ENCODE measurements around the gene SNAPC4.

Gene SNAPC4, protein sequence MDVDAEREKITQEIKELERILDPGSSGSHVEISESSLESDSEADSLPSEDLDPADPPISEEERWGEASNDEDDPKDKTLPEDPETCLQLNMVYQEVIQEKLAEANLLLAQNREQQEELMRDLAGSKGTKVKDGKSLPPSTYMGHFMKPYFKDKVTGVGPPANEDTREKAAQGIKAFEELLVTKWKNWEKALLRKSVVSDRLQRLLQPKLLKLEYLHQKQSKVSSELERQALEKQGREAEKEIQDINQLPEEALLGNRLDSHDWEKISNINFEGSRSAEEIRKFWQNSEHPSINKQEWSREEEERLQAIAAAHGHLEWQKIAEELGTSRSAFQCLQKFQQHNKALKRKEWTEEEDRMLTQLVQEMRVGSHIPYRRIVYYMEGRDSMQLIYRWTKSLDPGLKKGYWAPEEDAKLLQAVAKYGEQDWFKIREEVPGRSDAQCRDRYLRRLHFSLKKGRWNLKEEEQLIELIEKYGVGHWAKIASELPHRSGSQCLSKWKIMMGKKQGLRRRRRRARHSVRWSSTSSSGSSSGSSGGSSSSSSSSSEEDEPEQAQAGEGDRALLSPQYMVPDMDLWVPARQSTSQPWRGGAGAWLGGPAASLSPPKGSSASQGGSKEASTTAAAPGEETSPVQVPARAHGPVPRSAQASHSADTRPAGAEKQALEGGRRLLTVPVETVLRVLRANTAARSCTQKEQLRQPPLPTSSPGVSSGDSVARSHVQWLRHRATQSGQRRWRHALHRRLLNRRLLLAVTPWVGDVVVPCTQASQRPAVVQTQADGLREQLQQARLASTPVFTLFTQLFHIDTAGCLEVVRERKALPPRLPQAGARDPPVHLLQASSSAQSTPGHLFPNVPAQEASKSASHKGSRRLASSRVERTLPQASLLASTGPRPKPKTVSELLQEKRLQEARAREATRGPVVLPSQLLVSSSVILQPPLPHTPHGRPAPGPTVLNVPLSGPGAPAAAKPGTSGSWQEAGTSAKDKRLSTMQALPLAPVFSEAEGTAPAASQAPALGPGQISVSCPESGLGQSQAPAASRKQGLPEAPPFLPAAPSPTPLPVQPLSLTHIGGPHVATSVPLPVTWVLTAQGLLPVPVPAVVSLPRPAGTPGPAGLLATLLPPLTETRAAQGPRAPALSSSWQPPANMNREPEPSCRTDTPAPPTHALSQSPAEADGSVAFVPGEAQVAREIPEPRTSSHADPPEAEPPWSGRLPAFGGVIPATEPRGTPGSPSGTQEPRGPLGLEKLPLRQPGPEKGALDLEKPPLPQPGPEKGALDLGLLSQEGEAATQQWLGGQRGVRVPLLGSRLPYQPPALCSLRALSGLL (N-terminal part only)

GRCh38 chr9:136400038-136400834 lies at the start of gene SNAPC4:
TSS of gene SNAPC4 (minus strand) at chr9:136400170. CDS start at chr9:136398428, 1,742 bp downstream.
- in situ Hi-C loops (cut with MboI; ENCODE audit: low sequenced_read_pairs, unreplicated experiment) = no loop called here
- peak; percentile 97 for TF ChIP-seq CTCF (IDR thresholded peaks at IDR 0.05; ENCODE audit: borderline replicate concordance, control extremely low read depth, extremely low read depth, insufficient read depth, missing control alignments)
- DNase-seq (ENCODE audit: low spot score) = peak; percentile 98

DNA sequence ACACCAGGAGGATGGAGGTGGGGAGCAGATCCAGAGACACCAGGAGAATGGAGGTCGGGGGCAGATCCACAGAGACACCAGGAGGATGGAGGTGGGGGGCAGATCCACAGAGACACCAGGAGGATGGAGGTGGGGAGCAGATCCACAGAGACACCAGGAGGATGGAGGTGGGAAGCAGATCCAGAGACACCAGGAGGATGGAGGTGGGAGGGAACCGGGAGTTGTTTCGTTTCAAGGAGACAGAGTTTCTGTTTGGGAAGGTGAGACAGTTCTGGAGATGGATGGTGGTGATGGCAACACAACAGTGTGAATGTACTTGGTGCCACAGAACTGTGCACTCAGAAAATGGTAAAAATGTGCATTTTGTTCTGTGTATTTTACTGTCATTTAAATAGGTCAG lies 48.7 kb upstream of the SNAPC4 start:
- no peak for DNase-seq (ENCODE audit: low spot score)
- in situ Hi-C loops (cut with MboI; ENCODE audit: low sequenced_read_pairs, unreplicated experiment) = no loop called here
- no peak for TF ChIP-seq CTCF (IDR thresholded peaks at IDR 0.05; ENCODE audit: borderline replicate concordance, control extremely low read depth, extremely low read depth, insufficient read depth, missing control alignments)

DNA sequence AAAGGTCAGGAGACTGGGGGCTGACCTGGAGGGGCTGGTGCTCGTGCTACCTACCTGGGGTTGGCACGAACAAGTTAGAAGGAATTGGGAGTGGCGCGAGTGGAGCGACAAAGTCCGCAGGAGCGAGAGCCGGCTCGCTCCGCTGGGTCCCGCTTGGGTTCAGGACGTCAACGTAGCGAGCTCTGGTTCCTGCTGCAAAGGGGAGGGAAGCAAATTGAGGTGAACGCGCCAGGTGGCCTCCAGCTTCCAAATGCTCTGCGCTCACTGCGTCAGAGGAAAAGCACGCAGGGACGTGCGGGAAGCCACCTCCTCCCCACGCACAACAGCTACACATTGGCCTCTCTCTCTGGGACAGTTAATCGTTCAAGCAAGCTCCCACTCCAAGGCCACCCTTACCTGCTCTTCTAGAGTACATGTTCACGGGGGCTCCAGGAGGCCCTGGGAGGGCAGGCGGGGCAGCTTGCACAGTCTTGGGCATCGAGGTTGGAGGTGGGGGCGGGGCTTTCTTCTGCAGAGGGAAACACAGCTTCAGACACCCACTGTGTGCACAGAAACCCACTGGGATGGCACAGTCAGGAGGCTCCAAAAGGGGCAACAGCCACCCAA lies 47.3 kb upstream of the SNAPC4 start:
- no peak for DNase-seq (ENCODE audit: low spot score)
- in situ Hi-C loops (cut with MboI; ENCODE audit: low sequenced_read_pairs, unreplicated experiment) = no loop called here
- no peak for TF ChIP-seq CTCF (IDR thresholded peaks at IDR 0.05; ENCODE audit: borderline replicate concordance, control extremely low read depth, extremely low read depth, insufficient read depth, missing control alignments)

- no peak for DNase-seq (ENCODE audit: low spot score)
- in situ Hi-C loops (cut with MboI; ENCODE audit: low sequenced_read_pairs, unreplicated experiment) = no loop called here
- no peak for TF ChIP-seq CTCF (IDR thresholded peaks at IDR 0.05; ENCODE audit: borderline replicate concordance, control extremely low read depth, extremely low read depth, insufficient read depth, missing control alignments)
Observed at GRCh38 chr9:136445799-136446198, 45.8 kb upstream of the SNAPC4 start.

DNA sequence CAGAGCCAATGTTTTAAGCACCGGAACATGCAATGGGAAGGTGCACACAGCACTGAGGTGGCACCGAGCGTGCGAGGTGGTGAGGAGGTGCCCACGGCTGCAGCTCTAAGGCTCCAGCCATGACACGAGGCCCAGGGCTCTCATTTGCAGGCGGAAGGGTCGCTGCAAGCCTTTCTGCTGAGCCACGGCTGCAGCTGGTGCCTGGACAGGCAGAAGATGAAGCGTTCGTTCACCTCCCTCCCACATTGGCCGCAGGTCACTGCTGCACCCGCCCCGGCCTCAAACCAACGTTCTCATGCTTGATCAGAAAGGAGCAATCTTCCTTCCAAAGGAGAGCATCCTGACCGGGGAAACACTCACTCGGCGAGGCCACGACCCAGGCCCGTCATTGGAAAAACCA lies 44.1 kb upstream of the SNAPC4 start:
- TF ChIP-seq CTCF (IDR thresholded peaks at IDR 0.05; ENCODE audit: borderline replicate concordance, control extremely low read depth, extremely low read depth, insufficient read depth, missing control alignments) = no peak
- in situ Hi-C loops (cut with MboI; ENCODE audit: low sequenced_read_pairs, unreplicated experiment) = no loop called here
- DNase-seq (ENCODE audit: low spot score) = no peak
